ENCODE results near the gene MYLK3. TPM values are rescaled to one million over a fixed set of nuclear protein-coding genes. Genes with fewer than 3 reads are reported as not detected.

Gene MYLK3
- polyA plus RNA-seq, 3 donors, result 0.32 TPM; not detected in 2

DNA sequence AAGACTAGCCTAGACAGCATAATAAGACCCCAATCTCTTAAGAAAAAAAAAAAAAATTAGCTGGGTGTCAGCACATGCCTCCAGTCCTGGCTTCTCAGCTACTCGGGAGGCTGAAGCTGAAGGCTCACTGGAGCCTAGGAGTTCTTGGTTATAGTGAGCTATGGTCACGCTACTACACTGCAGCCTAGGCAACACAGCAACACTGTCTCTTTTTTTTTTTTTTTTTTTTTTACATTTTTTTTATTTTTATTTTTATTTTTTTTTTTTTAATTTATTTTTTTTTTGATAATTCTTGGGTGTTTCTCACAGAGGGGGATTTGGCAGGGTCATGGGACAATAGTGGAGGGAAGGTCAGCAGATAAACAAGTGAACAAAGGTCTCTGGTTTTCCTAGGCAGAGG is 54.5 kb downstream of the MYLK3 start:
- intact Hi-C loops (cut with micrococcal nuclease), result no loop called here
- H3K27me3 ChIP-seq (ENCODE audit: control insufficient read depth in 2 of 2, insufficient read depth in 2 of 2, low read length in 2 of 2), result no peaks in the 10 kb centered on the region
- H3K79me2 ChIP-seq (ENCODE audit: insufficient read depth, low read length), result peaks cover 42% of the 10 kb centered on the region
- no peak for DNase-seq
- no CpG with 5 or more reads among the region's 2 CpGs for WGBS (ENCODE audit: insufficient coverage)
- H2AFZ ChIP-seq (ENCODE audit: insufficient read depth, low read depth, low read length, poor library complexity, severe bottlenecking), result no peak overlapping the region
- TF ChIP-seq, protein P1, sequence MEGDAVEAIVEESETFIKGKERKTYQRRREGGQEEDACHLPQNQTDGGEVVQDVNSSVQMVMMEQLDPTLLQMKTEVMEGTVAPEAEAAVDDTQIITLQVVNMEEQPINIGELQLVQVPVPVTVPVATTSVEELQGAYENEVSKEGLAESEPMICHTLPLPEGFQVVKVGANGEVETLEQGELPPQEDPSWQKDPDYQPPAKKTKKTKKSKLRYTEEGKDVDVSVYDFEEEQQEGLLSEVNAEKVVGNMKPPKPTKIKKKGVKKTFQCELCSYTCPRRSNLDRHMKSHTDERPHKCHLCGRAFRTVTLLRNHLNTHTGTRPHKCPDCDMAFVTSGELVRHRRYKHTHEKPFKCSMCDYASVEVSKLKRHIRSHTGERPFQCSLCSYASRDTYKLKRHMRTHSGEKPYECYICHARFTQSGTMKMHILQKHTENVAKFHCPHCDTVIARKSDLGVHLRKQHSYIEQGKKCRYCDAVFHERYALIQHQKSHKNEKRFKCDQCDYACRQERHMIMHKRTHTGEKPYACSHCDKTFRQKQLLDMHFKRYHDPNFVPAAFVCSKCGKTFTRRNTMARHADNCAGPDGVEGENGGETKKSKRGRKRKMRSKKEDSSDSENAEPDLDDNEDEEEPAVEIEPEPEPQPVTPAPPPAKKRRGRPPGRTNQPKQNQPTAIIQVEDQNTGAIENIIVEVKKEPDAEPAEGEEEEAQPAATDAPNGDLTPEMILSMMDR (IDR thresholded peaks at IDR 0.05), result no peak
- no peaks in the 10 kb centered on the region for H4K20me1 ChIP-seq (ENCODE audit: insufficient read depth, low read length)
- peaks cover 0 to 2% (median 0%) of the 10 kb centered on the region in 3 donors for H3K27me3 Mint-ChIP-seq (ENCODE audit: low read depth in 3 of 3)
- H3K9me3 Mint-ChIP-seq, result no peaks in the 10 kb centered on the region
- H3K9ac ChIP-seq (ENCODE audit: insufficient read depth, low read length, poor library complexity, severe bottlenecking), result no peak overlapping the region
- H3K9me3 ChIP-seq (replicated peaks in 1 of 2; ENCODE audit: control insufficient read depth in 1 of 2, insufficient read depth in 1 of 2, low read length in 2 of 2), result no peaks in the 10 kb centered on the region
- H3K4me2 ChIP-seq (replicated peaks; ENCODE audit: extremely low read depth, low read length, poor library complexity, severe bottlenecking), result no peak overlapping the region
- peak overlapping the region in 1 of 7 donors; percentile 26 for H3K27ac Mint-ChIP-seq
- peaks cover 3% of the 10 kb centered on the region for H3K4me1 Mint-ChIP-seq
- H3K27ac ChIP-seq (ENCODE audit: low read depth in 1 of 2, low read length in 2 of 2), result peak overlapping the region in 1 of 2 donors; percentile 34
- H3K36me3 ChIP-seq (replicated peaks in 1 of 2; ENCODE audit: control insufficient read depth in 1 of 2, insufficient read depth in 2 of 2, low read length in 2 of 2), result peaks cover 6 to 39% of the 10 kb centered on the region in 2 donors
- no peak overlapping the region for H3K4me3 Mint-ChIP-seq
- peaks cover 15 to 26% of the 10 kb centered on the region in 2 donors for H3K36me3 Mint-ChIP-seq
- H3K4me1 ChIP-seq (ENCODE audit: control insufficient read depth in 1 of 2, insufficient read depth in 2 of 2, low read length in 2 of 2), result peaks cover 21 to 22% of the 10 kb centered on the region in 2 donors
- H3K4me3 ChIP-seq (replicated peaks in 1 of 3; ENCODE audit: low read depth in 2 of 3, low read length in 3 of 3), result no peak overlapping the region

GRCh38 chr16:46691726-46692125 is 56.4 kb downstream of the MYLK3 start:
- peaks cover 0 to 2% (median 0%) of the 10 kb centered on the region in 3 donors for H3K27me3 Mint-ChIP-seq (ENCODE audit: low read depth in 3 of 3)
- intact Hi-C loops (cut with micrococcal nuclease), result no loop called here
- Histone ChIP-seq H3K9me3 (replicated peaks in 1 of 2; ENCODE audit: control insufficient read depth in 1 of 2, insufficient read depth in 1 of 2, low read length in 2 of 2) (no peaks in the 10 kb centered on the region), H3K79me2 (ENCODE audit: insufficient read depth, low read length) (peaks cover 61% of the 10 kb centered on the region), H3K9ac (ENCODE audit: insufficient read depth, low read length, poor library complexity, severe bottlenecking) (no peak overlapping the region), H3K27ac (ENCODE audit: low read depth in 1 of 2, low read length in 2 of 2) (no peak overlapping the region), H3K4me3 (replicated peaks in 1 of 3; ENCODE audit: low read depth in 2 of 3, low read length in 3 of 3) (no peak overlapping the region), H3K27me3 (ENCODE audit: control insufficient read depth in 2 of 2, insufficient read depth in 2 of 2, low read length in 2 of 2) (no peaks in the 10 kb centered on the region), H3K36me3 (replicated peaks in 1 of 2; ENCODE audit: control insufficient read depth in 1 of 2, insufficient read depth in 2 of 2, low read length in 2 of 2) (peaks cover 0 to 22% of the 10 kb centered on the region in 2 donors), H2AFZ (ENCODE audit: insufficient read depth, low read depth, low read length, poor library complexity, severe bottlenecking) (no peak overlapping the region), H3K4me2 (replicated peaks; ENCODE audit: extremely low read depth, low read length, poor library complexity, severe bottlenecking) (no peak overlapping the region), H4K20me1 (ENCODE audit: insufficient read depth, low read length) (peaks cover 13% of the 10 kb centered on the region), H3K4me1 (ENCODE audit: control insufficient read depth in 1 of 2, insufficient read depth in 2 of 2, low read length in 2 of 2) (peaks cover 31 to 35% of the 10 kb centered on the region in 2 donors)
- H3K4me3 Mint-ChIP-seq, result no peak overlapping the region
- H3K27ac Mint-ChIP-seq, result no peak overlapping the region
- H3K9me3 Mint-ChIP-seq, result peaks cover 0 to 2% (median 0%) of the 10 kb centered on the region in 7 donors
- H3K4me1 Mint-ChIP-seq, result peaks cover 19% of the 10 kb centered on the region
- H3K36me3 Mint-ChIP-seq, result peaks cover 8 to 20% of the 10 kb centered on the region in 2 donors
- WGBS (ENCODE audit: insufficient coverage), result 0% methylated on average over 1 of the region's 4 CpGs
- no peak for DNase-seq
- TF ChIP-seq, protein P1 (IDR thresholded peaks at IDR 0.05), result no peak
